ENCODE measurements around the gene VAT1L.

The VAT1L gene

GRCh38 chr16:77760800-77761199 lies 27.6 kb upstream of the VAT1L start:
- no peak overlapping the region for H2BK120ac ChIP-seq (ENCODE audit: low read depth, low read length)
- H3K18ac ChIP-seq (ENCODE audit: low read length), result no peak overlapping the region
- H3K23ac ChIP-seq (ENCODE audit: low read depth, low read length, poor library complexity), result no peak overlapping the region
- no peak overlapping the region for H3K9ac ChIP-seq (ENCODE audit: low read depth, low read length, poor library complexity)
- WGBS, 2 donors (ENCODE audit: extremely low coverage in 2 of 2, insufficient read length in 2 of 2, insufficient replicate concordance in 1 of 2), result no CpG with 5 or more reads among the region's 1 CpG
- H3K36me3 ChIP-seq (replicated peaks in 1 of 2; ENCODE audit: control insufficient read depth in 2 of 2, insufficient read depth in 2 of 2, low read length in 2 of 2), result no peaks in the 10 kb centered on the region
- no peak for DNase-seq (ENCODE audit: low spot score)
- H2BK15ac ChIP-seq (ENCODE audit: low read length), result no peak overlapping the region
- no peak overlapping the region for H2AFZ ChIP-seq (ENCODE audit: low read length)
- H2AK5ac ChIP-seq (ENCODE audit: low read depth, low read length), result no peak overlapping the region
- no peak overlapping the region for H3K4me3 ChIP-seq (ENCODE audit: low read length in 2 of 2)
- no peak overlapping the region for H3K14ac ChIP-seq (ENCODE audit: low read length)
- H3K27ac ChIP-seq (replicated peaks; ENCODE audit: low read length), result no peak overlapping the region
- H4K91ac ChIP-seq (ENCODE audit: low read depth, low read length, poor library complexity), result no peak overlapping the region
- no peak overlapping the region for H2BK12ac ChIP-seq (ENCODE audit: low read length)
- H4K8ac ChIP-seq (ENCODE audit: low read depth, low read length), result no peak overlapping the region
- no peak overlapping the region for H3K4ac ChIP-seq (ENCODE audit: low read length)
- peaks cover 0 to 2% of the 10 kb centered on the region in 2 donors for H3K9me3 ChIP-seq (replicated peaks in 1 of 2; ENCODE audit: control insufficient read depth in 2 of 2, insufficient read depth in 1 of 2, low read depth in 1 of 2, low read length in 2 of 2)
- H3K4me1 ChIP-seq (ENCODE audit: control insufficient read depth in 2 of 2, insufficient read depth in 1 of 2, low read depth in 1 of 2, low read length in 2 of 2), result peaks cover 1% of the 10 kb centered on the region in 2 donors
- H3K4me2 ChIP-seq (ENCODE audit: insufficient read depth, low read length, poor library complexity, severe bottlenecking), result no peak overlapping the region
- H3K27me3 ChIP-seq (ENCODE audit: control insufficient read depth in 3 of 3, insufficient read depth in 3 of 3, low read depth in 1 of 3, low read length in 3 of 3), result no peaks in the 10 kb centered on the region
- H3K79me1 ChIP-seq (ENCODE audit: low read depth, low read length), result no peaks in the 10 kb centered on the region
- no peak overlapping the region for H2BK5ac ChIP-seq (ENCODE audit: low read length)

- Histone ChIP-seq H3K4ac (ENCODE audit: low read length) (no peak overlapping the region), H4K8ac (ENCODE audit: low read depth, low read length) (no peak overlapping the region), H3K4me2 (ENCODE audit: insufficient read depth, low read length, poor library complexity, severe bottlenecking) (no peak overlapping the region), H3K4me3 (ENCODE audit: low read length in 2 of 2) (no peak overlapping the region), H2AFZ (ENCODE audit: low read length) (no peak overlapping the region), H3K14ac (ENCODE audit: low read length) (no peak overlapping the region), H3K9ac (ENCODE audit: low read depth, low read length, poor library complexity) (no peak overlapping the region), H3K4me1 (ENCODE audit: control insufficient read depth in 2 of 2, insufficient read depth in 1 of 2, low read depth in 1 of 2, low read length in 2 of 2) (peaks cover 3 to 5% of the 10 kb centered on the region in 2 donors), H3K79me1 (ENCODE audit: low read depth, low read length) (no peaks in the 10 kb centered on the region), H3K36me3 (replicated peaks in 1 of 2; ENCODE audit: control insufficient read depth in 2 of 2, insufficient read depth in 2 of 2, low read length in 2 of 2) (no peaks in the 10 kb centered on the region), H3K27ac (replicated peaks; ENCODE audit: low read length) (no peak overlapping the region), H3K9me3 (replicated peaks in 1 of 2; ENCODE audit: control insufficient read depth in 2 of 2, insufficient read depth in 1 of 2, low read depth in 1 of 2, low read length in 2 of 2) (peaks cover 0 to 2% of the 10 kb centered on the region in 2 donors), H3K23ac (ENCODE audit: low read depth, low read length, poor library complexity) (no peak overlapping the region), H2BK5ac (ENCODE audit: low read length) (no peak overlapping the region), H2AK5ac (ENCODE audit: low read depth, low read length) (no peak overlapping the region), H2BK120ac (ENCODE audit: low read depth, low read length) (no peak overlapping the region), H3K18ac (ENCODE audit: low read length) (no peak overlapping the region), H2BK15ac (ENCODE audit: low read length) (no peak overlapping the region), H2BK12ac (ENCODE audit: low read length) (no peak overlapping the region), H4K91ac (ENCODE audit: low read depth, low read length, poor library complexity) (no peak overlapping the region), H3K27me3 (ENCODE audit: control insufficient read depth in 3 of 3, insufficient read depth in 3 of 3, low read depth in 1 of 3, low read length in 3 of 3) (no peaks in the 10 kb centered on the region)
- DNase-seq (ENCODE audit: low spot score), result no peak
- no CpG with 5 or more reads among the region's 1 CpG for WGBS, 2 donors (ENCODE audit: extremely low coverage in 2 of 2, insufficient read length in 2 of 2, insufficient replicate concordance in 1 of 2)
Measured at GRCh38 chr16:77761204-77761603, 27.2 kb upstream of the VAT1L start.

DNA sequence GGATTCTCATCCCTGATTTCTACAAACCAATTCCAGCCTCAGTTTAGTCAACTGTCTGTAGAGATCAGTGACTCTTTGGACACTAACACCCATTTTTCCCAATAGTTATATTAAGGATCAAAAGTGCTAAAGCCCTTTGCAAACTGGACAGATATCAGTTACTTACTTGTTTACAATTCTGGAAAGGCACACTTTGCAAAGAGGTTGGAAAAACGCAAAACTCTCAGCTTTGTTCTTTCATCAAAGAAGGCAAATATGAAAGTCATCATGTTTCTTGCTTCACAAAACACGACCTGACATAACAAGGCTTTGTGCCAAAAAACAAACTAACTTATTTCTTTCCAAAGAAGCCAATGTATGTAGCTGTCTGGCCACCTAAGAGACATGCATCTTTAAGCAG lies 26.1 kb upstream of the VAT1L start:
- Histone ChIP-seq H2AFZ (ENCODE audit: low read length) (no peak overlapping the region), H2BK120ac (ENCODE audit: low read depth, low read length) (no peak overlapping the region), H3K23ac (ENCODE audit: low read depth, low read length, poor library complexity) (no peak overlapping the region), H3K4ac (ENCODE audit: low read length) (no peak overlapping the region), H3K9ac (ENCODE audit: low read depth, low read length, poor library complexity) (no peak overlapping the region), H3K79me1 (ENCODE audit: low read depth, low read length) (no peaks in the 10 kb centered on the region), H4K8ac (ENCODE audit: low read depth, low read length) (no peak overlapping the region), H3K27me3 (ENCODE audit: control insufficient read depth in 3 of 3, insufficient read depth in 3 of 3, low read depth in 1 of 3, low read length in 3 of 3) (no peaks in the 10 kb centered on the region), H4K91ac (ENCODE audit: low read depth, low read length, poor library complexity) (no peak overlapping the region), H2BK5ac (ENCODE audit: low read length) (no peak overlapping the region), H3K4me2 (ENCODE audit: insufficient read depth, low read length, poor library complexity, severe bottlenecking) (no peak overlapping the region), H3K36me3 (replicated peaks in 1 of 2; ENCODE audit: control insufficient read depth in 2 of 2, insufficient read depth in 2 of 2, low read length in 2 of 2) (no peaks in the 10 kb centered on the region), H3K4me3 (ENCODE audit: low read length in 2 of 2) (no peak overlapping the region), H2AK5ac (ENCODE audit: low read depth, low read length) (no peak overlapping the region), H2BK12ac (ENCODE audit: low read length) (no peak overlapping the region), H3K18ac (ENCODE audit: low read length) (no peak overlapping the region), H3K9me3 (replicated peaks in 1 of 2; ENCODE audit: control insufficient read depth in 2 of 2, insufficient read depth in 1 of 2, low read depth in 1 of 2, low read length in 2 of 2) (peaks cover 0 to 2% of the 10 kb centered on the region in 2 donors), H3K27ac (replicated peaks; ENCODE audit: low read length) (no peak overlapping the region), H2BK15ac (ENCODE audit: low read length) (no peak overlapping the region), H3K14ac (ENCODE audit: low read length) (no peak overlapping the region), H3K4me1 (ENCODE audit: control insufficient read depth in 2 of 2, insufficient read depth in 1 of 2, low read depth in 1 of 2, low read length in 2 of 2) (peaks cover 3 to 5% of the 10 kb centered on the region in 2 donors)
- no CpG with 5 or more reads among the region's 2 CpGs for WGBS, 2 donors (ENCODE audit: extremely low coverage in 2 of 2, insufficient read length in 2 of 2, insufficient replicate concordance in 1 of 2)
- DNase-seq (ENCODE audit: low spot score), result no peak

DNA sequence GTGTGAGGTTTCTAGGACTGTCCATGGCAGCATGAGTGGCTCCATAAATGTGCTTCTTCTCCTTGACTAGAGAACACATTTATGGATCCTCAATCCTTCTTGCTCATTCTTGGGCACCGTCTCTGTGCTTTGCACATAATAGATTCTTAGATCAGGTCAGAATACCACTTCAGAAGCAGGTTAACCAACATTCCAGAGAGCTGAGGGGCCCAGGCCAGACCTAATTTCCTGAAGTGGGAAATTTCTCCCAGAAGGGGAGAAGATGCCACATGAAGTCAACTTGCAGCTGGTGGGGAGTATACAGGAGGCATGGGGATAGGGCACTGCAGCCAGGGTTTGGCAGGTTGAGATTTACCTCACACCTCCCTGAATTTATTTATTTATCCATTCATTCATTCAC lies 24.4 kb upstream of the VAT1L start:
- no peaks in the 10 kb centered on the region for H3K27me3 ChIP-seq (ENCODE audit: control insufficient read depth in 3 of 3, insufficient read depth in 3 of 3, low read depth in 1 of 3, low read length in 3 of 3)
- H4K91ac ChIP-seq (ENCODE audit: low read depth, low read length, poor library complexity), result no peak overlapping the region
- no peak overlapping the region for H3K14ac ChIP-seq (ENCODE audit: low read length)
- WGBS, 2 donors (ENCODE audit: extremely low coverage in 2 of 2, insufficient read length in 2 of 2, insufficient replicate concordance in 1 of 2), result no CpG with 5 or more reads among the region's 1 CpG
- no peak overlapping the region for H2BK5ac ChIP-seq (ENCODE audit: low read length)
- H2BK120ac ChIP-seq (ENCODE audit: low read depth, low read length), result no peak overlapping the region
- no peak overlapping the region for H4K8ac ChIP-seq (ENCODE audit: low read depth, low read length)
- H3K18ac ChIP-seq (ENCODE audit: low read length), result no peak overlapping the region
- H3K4me1 ChIP-seq (ENCODE audit: control insufficient read depth in 2 of 2, insufficient read depth in 1 of 2, low read depth in 1 of 2, low read length in 2 of 2), result peaks cover 3 to 5% of the 10 kb centered on the region in 2 donors
- peaks cover 0 to 2% of the 10 kb centered on the region in 2 donors for H3K9me3 ChIP-seq (replicated peaks in 1 of 2; ENCODE audit: control insufficient read depth in 2 of 2, insufficient read depth in 1 of 2, low read depth in 1 of 2, low read length in 2 of 2)
- no peak overlapping the region for H2BK15ac ChIP-seq (ENCODE audit: low read length)
- no peak overlapping the region for H2BK12ac ChIP-seq (ENCODE audit: low read length)
- H3K4me2 ChIP-seq (ENCODE audit: insufficient read depth, low read length, poor library complexity, severe bottlenecking), result no peak overlapping the region
- H3K4me3 ChIP-seq (ENCODE audit: low read length in 2 of 2), result no peak overlapping the region
- no peaks in the 10 kb centered on the region for H3K36me3 ChIP-seq (replicated peaks in 1 of 2; ENCODE audit: control insufficient read depth in 2 of 2, insufficient read depth in 2 of 2, low read length in 2 of 2)
- no peak overlapping the region for H3K23ac ChIP-seq (ENCODE audit: low read depth, low read length, poor library complexity)
- no peak overlapping the region for H3K9ac ChIP-seq (ENCODE audit: low read depth, low read length, poor library complexity)
- H3K79me1 ChIP-seq (ENCODE audit: low read depth, low read length), result no peaks in the 10 kb centered on the region
- no peak overlapping the region for H3K27ac ChIP-seq (replicated peaks; ENCODE audit: low read length)
- H2AK5ac ChIP-seq (ENCODE audit: low read depth, low read length), result no peak overlapping the region
- DNase-seq (ENCODE audit: low spot score), result no peak
- no peak overlapping the region for H2AFZ ChIP-seq (ENCODE audit: low read length)
- H3K4ac ChIP-seq (ENCODE audit: low read length), result no peak overlapping the region
